ENCODE results near the gene ANGEL1. TPM values are rescaled to one million over a fixed set of nuclear protein-coding genes. Genes with fewer than 3 reads are reported as not detected.

The ANGEL1 gene
- total and polyA plus RNA-seq, 2 of the 8 experiments (the other 6 are each of a cell fraction or from before 2014, with no cell fraction given), result 26.8 to 27.2 TPM

DNA sequence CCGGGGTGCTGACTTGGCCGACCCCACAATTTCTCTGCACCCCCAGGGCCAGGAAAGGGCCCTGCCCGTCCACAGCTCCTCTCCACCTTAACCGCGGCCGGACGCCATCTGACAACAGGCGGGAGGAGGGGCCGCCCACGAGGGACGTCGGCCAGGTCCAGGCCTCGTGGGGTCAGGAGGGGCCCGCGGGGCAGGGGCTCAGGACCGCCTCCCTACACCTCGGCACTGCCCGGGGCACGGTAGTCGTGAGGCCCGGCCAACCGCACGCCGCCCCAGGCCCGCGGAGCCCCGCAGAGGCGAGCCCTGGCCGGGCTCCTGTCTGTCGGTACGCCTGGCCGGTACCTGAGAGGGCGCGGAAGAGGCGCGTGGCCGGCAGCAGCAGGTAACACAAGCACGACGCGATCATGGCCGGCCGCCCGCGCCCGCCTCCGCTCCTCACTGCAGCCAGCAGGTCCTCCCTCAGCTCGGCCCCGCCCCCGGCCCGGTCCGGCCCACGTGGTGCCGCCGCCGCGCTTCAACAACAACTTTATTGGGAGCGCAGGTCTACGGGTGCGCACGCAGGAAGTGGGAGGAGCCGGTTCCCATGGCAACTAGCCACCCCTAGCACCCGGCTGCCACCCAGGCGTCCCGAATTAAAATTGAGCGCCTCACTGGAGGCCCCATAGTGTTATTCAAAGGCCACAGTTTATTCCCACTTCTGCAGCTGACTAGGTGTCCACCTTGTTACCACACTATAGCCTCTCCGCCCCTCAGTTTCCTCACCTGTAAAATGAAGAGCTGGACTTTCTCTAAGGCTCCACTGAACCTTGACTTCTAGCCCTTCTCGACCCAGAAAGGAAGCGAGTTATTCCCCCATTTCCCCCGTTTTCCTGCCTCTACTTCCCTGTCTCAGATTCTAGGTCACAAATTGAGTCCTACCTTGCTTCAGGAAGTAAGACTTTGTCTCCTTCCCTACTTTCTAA is at the start of gene ANGEL1 (continued):
- TF ChIP-seq, protein P1, sequence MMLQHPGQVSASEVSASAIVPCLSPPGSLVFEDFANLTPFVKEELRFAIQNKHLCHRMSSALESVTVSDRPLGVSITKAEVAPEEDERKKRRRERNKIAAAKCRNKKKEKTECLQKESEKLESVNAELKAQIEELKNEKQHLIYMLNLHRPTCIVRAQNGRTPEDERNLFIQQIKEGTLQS (IDR thresholded peaks at IDR 0.05; ENCODE audit: insufficient read depth, low read depth, low read length), result peak; percentile 98
- no peak for TF ChIP-seq CEBPB (IDR thresholded peaks at IDR 0.05; ENCODE audit: low read depth, low read length)
- TF ChIP-seq SRF (IDR thresholded peaks at IDR 0.05; ENCODE audit: low read depth, low read length), result peak; percentile 33; the same call in 1 of the 2 replicates

Measured in H1 (cell line).